Fibroblast of villous mesenchyme (primary cell): Measurements from ENCODE around the gene CDPF1. TPM values are rescaled to one million over a fixed set of nuclear protein-coding genes. Genes with fewer than 3 reads are reported as not detected.

ENCODE experiments used
- DNase-seq: peaks from one replicate; pipeline ENCODE4 v3.0.0-alpha.2; 2010; ENCODE audit warnings: low read depth
- H3K4me3 ChIP-seq: 2 replicates; pipeline ENCODE4 v1.5.1; 2011; ENCODE audit warnings: low read depth, mild to moderate bottlenecking, low read length
- total RNA-seq: library from RNA; depleted of rRNA; stranded (reverse); fragments of >200 nt; gene quantifications from 2 replicates; pipeline ENCODE4 v1.2.3, GENCODE V29; 2012
- TF ChIP-seq, protein P1 (sequence below): IDR thresholded peaks from 2 replicates; pipeline ENCODE4 v1.5.1; 2012; ENCODE audit warnings: low read depth, mild to moderate bottlenecking, low read length; ENCODE audit not compliant: insufficient read depth

Gene CDPF1
- total RNA-seq, 1 donor, result 16.8 TPM

- no peak overlapping the region for H3K4me3 ChIP-seq
- DNase-seq, result no peak
- TF ChIP-seq, protein P1, sequence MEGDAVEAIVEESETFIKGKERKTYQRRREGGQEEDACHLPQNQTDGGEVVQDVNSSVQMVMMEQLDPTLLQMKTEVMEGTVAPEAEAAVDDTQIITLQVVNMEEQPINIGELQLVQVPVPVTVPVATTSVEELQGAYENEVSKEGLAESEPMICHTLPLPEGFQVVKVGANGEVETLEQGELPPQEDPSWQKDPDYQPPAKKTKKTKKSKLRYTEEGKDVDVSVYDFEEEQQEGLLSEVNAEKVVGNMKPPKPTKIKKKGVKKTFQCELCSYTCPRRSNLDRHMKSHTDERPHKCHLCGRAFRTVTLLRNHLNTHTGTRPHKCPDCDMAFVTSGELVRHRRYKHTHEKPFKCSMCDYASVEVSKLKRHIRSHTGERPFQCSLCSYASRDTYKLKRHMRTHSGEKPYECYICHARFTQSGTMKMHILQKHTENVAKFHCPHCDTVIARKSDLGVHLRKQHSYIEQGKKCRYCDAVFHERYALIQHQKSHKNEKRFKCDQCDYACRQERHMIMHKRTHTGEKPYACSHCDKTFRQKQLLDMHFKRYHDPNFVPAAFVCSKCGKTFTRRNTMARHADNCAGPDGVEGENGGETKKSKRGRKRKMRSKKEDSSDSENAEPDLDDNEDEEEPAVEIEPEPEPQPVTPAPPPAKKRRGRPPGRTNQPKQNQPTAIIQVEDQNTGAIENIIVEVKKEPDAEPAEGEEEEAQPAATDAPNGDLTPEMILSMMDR, result no peak
These were observed 25.2 kb downstream of the CDPF1 start for GRCh38 chr22:46224898-46225290.

GRCh38 chr22:46224044-46224897 lies 25.8 kb downstream of the CDPF1 start:
- TF ChIP-seq, protein P1, result no peak
- no peak for DNase-seq
- no peak overlapping the region for H3K4me3 ChIP-seq

- no peak for DNase-seq
- H3K4me3 ChIP-seq, result no peak overlapping the region
- TF ChIP-seq, protein P1, result no peak
These were observed 29.2 kb downstream of the CDPF1 start for GRCh38 chr22:46220921-46221320.

- TF ChIP-seq, protein P1, result no peak
- H3K4me3 ChIP-seq, result no peak overlapping the region
- DNase-seq, result no peak
These were observed 30.5 kb downstream of the CDPF1 start for GRCh38 chr22:46219636-46220035.

GRCh38 chr22:46214616-46215015 lies 35.5 kb downstream of the CDPF1 start:
- no peak for DNase-seq
- TF ChIP-seq, protein P1, result no peak

GRCh38 chr22:46214149-46214548 lies 35.9 kb downstream of the CDPF1 start:
- TF ChIP-seq, protein P1, result no peak
- no peak for DNase-seq
- no peak overlapping the region for H3K4me3 ChIP-seq

More at GRCh38 chr22:46214616-46215015, 35.5 kb downstream of the CDPF1 start:
- H3K4me3 ChIP-seq, result no peak overlapping the region
